HG02571 (cell line): ENCODE data around the gene RPLP2.

Experiments
- ATAC-seq: cut with Tn5 transposase; IDR thresholded peaks from one replicate; pipeline ENCODE4 v1.9.1; 2021; ENCODE audit warnings: mild to moderate bottlenecking, moderate library complexity; ENCODE audit not compliant: unreplicated experiment

The RPLP2 gene

GRCh38 chr11:862081-862661 lies 52.4 kb downstream of the RPLP2 start:
- ATAC-seq = no peak
